Pancreas (tissue), 10 donors: ENCODE results near the gene NLRP11. TPM values are rescaled to one million over a fixed set of nuclear protein-coding genes. Genes with fewer than 3 reads are reported as not detected.

Source experiments
- ATAC-seq, 4 donors: fragments of 200-7000 bp; cut with Tn5 transposase; one replicate each; pipeline versions ENCODE4 v1.8.0 to v1.9.1; 2020; ENCODE audit warnings: mild to moderate bottlenecking in 4 of 4, moderate library complexity in 4 of 4
- DNase-seq, 6 donors: peaks; one replicate each; pipeline ENCODE4 v3.0.0-alpha.2; 2020
- FAIRE-seq: peaks from 2 replicates; lab custom pipeline; 2012; peaks lifted over from hg19 to GRCh38; lab: Jason Lieb, UNC
- H3K27ac ChIP-seq, 4 donors: fragments of 200-600 bp; sonication (generic); 1 replicate in 3 of 4; 2 replicates in 1 of 4; pipeline versions ENCODE4 v1.5.0 to v1.8.0; 2020
- H3K27me3 ChIP-seq, 4 donors: fragments of 200-600 bp; one replicate each; pipeline ENCODE4 v1.8.0; 2021
- H3K36me3 ChIP-seq, 3 donors: fragments of 200-600 bp; sonication (generic) in 1 of 3; one replicate each; pipeline versions ENCODE4 v1.5.0 to v1.8.0; 2020 to 2021
- H3K4me1 ChIP-seq, 3 donors: fragments of 200-600 bp; one replicate each; pipeline ENCODE4 v1.8.0; 2021
- H3K4me3 ChIP-seq, 4 donors: fragments of 200-600 bp; sonication (generic) in 2 of 4; one replicate each; pipeline versions ENCODE4 v1.5.0 to v1.8.0; 2020 to 2021
- H3K9me3 ChIP-seq, 4 donors: fragments of 200-600 bp; one replicate each; pipeline ENCODE4 v1.8.0; 2021
- WGBS, 2 donors: extraction: QIAGEN DNeasy Blood & Tissue Kit; methylation state at CpG; one replicate each; pipeline ENCODE4 v1.1.7; 2013; 5-methylcytosine and 5-hydroxymethylcytosine counted together
- intact Hi-C, 3 donors: fragments of 100-400 bp; cut with DNase I; formaldehyde crosslinking; loops; one replicate each; pipeline versions ENCODE4 v1.11.1 to v1.14.2; 2022
- polyA plus RNA-seq, 2 donors: library from polyadenylated mRNA; stranded (reverse); fragments of 200-250 nt; gene quantifications; one replicate each; pipeline ENCODE4 v1.2.3, GENCODE V29; 2013
- total RNA-seq, 6 donors: library from RNA; stranded (reverse); fragmentation: NEBNext Ultra II Directional in 4 of 6; extraction: Animal tissue kit (Norgen Biotek cat#: 25700) in 4 of 6; gene quantifications; one replicate each; pipeline versions ENCODE4 v1.2.1 to v1.2.4, GENCODE V29; 2021 to 2023
- TF ChIP-seq, protein P1 (sequence below), 4 donors: fragments of 200-600 bp; sonication (generic) in 3 of 4; IDR thresholded peaks; one replicate each; pipeline versions ENCODE4 v1.5.0 to v1.8.0; 2021; ENCODE audit warnings: antibody characterized with exemption in 4 of 4
- donor health status: healthy with polysubstance abuse.
- donor health status: DM: no; HTN: no; CAD: no; lungs with moderate emphysema.
- donor health status: DM: no; HTN: no; CAD: no.
- donor health status: control.
- donor health status: control.
- donor health status: Bipolar disorder and iron deficiency.
- donor health status: DM: yes; HTN: yes; CAD: no.
- donor health status: DM: no; HTN: no; CAD: no.
- donor health status: DM: no; HTN: no; CAD: no.
- donor health status: DM: yes; HTN: yes; CAD: no.

NLRP11 gene
- total RNA-seq = under 1 TPM in 5 of 6 donors, not detected in 1; 0.06 to 0.22 (median 0.14) TPM
- under 1 TPM; 0.04 to 0.09 TPM for polyA plus RNA-seq

DNA sequence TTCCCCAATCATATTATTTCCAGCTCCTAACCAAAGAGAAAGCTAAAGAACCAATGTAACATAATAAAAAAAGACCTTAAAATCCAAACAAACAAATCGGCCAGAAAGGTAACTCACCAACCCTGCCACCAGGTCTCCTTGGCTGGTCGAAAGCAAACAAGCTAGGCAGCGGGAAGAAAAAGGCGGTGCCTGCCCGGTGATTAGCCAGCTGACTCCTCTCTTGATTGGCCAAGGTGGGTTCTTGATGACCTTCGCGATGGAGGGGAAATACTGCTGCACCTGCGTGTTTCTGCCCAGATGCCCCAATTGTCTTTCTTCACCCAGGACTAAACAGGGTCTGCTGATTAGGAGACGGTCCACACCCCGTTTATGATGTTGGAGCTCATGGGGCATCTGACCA lies at the start of gene NLRP11:
TSS of gene NLRP11 (minus strand) at position 154 of the 400 bp plus-strand sequence. CDS start 13,825 bp downstream, outside the sequence.
- Histone ChIP-seq H3K9me3 (no peaks in the 10 kb centered on the region), H3K4me1 (no peaks in the 10 kb centered on the region), H3K27me3 (peaks cover 0 to 4% (median 2%) of the 10 kb centered on the region in 4 donors), H3K27ac (no peak within 1 kb of the TSS), H3K36me3 (no peaks in the 10 kb centered on the region), H3K4me3 (no peak within 1 kb of the TSS)
- 56 to 73% methylated on average over 10 of the region's 10 CpGs for WGBS, 2 donors
- DNase-seq (no peak), ATAC-seq (no peak), FAIRE-seq (no peak)
- TF ChIP-seq, protein P1, sequence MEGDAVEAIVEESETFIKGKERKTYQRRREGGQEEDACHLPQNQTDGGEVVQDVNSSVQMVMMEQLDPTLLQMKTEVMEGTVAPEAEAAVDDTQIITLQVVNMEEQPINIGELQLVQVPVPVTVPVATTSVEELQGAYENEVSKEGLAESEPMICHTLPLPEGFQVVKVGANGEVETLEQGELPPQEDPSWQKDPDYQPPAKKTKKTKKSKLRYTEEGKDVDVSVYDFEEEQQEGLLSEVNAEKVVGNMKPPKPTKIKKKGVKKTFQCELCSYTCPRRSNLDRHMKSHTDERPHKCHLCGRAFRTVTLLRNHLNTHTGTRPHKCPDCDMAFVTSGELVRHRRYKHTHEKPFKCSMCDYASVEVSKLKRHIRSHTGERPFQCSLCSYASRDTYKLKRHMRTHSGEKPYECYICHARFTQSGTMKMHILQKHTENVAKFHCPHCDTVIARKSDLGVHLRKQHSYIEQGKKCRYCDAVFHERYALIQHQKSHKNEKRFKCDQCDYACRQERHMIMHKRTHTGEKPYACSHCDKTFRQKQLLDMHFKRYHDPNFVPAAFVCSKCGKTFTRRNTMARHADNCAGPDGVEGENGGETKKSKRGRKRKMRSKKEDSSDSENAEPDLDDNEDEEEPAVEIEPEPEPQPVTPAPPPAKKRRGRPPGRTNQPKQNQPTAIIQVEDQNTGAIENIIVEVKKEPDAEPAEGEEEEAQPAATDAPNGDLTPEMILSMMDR (IDR thresholded peaks at IDR 0.05) = no peak
- intact Hi-C loops = no loop called here

DNA sequence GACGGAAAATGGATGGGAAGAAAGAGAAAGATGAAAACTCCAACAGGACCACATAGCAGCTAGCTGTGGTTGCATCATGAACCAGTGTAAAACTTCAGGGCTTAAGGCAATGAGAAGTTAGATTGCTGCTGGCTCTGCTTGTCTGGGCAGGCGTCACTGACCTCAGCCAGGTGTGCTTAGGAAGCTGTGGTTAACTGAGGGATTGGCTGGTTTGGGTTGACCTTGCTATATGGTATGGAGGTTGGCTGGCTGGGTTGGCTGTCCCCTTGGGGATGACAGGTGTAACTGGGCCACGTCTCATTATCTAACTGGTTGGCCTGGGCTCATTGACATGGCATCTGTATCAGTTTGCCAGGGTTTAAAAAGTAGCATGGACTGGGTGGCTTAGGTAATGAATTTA lies 45.4 kb upstream of the NLRP11 start:
- DNase-seq = no peak
- intact Hi-C loops = no loop called here
- H3K4me1 ChIP-seq = no peaks in the 10 kb centered on the region
- H3K9me3 ChIP-seq = no peaks in the 10 kb centered on the region
- TF ChIP-seq, protein P1 (IDR thresholded peaks at IDR 0.05) = no peak
- H3K4me3 ChIP-seq = no peak overlapping the region
- no peak for ATAC-seq
- 33 to 49% methylated on average over 3 of the region's 3 CpGs for WGBS, 2 donors
- no peak overlapping the region for H3K27ac ChIP-seq
- peaks cover 0 to 2% (median 0%) of the 10 kb centered on the region in 4 donors for H3K27me3 ChIP-seq
- no peaks in the 10 kb centered on the region for H3K36me3 ChIP-seq
- FAIRE-seq = no peak

DNA sequence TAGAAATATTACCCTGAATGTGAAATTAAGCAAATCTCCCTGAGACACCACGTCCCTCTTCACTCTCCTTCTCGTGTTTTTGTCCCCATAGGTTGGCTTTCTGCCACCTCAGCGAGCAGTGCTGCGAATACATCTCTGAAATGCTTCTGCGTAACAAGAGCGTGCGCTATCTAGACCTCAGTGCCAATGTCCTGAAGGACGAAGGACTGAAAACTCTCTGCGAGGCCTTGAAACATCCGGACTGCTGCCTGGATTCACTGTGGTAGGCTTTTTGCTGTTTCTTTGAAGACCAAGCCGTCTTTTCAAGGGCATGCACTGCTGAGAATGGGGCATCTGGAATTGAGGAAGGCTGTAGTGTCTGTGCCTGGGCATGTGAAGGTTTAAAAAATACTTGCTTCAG lies 38.9 kb upstream of the NLRP11 start:
- ATAC-seq = no peak
- 63 to 78% methylated on average over 11 of the region's 11 CpGs for WGBS, 2 donors
- TF ChIP-seq, protein P1 (IDR thresholded peaks at IDR 0.05) = no peak
- Histone ChIP-seq H3K4me3 (no peak overlapping the region), H3K4me1 (no peaks in the 10 kb centered on the region), H3K9me3 (no peaks in the 10 kb centered on the region), H3K27me3 (peaks cover 0 to 13% (median 0%) of the 10 kb centered on the region in 4 donors), H3K36me3 (no peaks in the 10 kb centered on the region), H3K27ac (no peak overlapping the region)
- FAIRE-seq = no peak
- DNase-seq = no peak
- intact Hi-C loops = no loop called here

DNA sequence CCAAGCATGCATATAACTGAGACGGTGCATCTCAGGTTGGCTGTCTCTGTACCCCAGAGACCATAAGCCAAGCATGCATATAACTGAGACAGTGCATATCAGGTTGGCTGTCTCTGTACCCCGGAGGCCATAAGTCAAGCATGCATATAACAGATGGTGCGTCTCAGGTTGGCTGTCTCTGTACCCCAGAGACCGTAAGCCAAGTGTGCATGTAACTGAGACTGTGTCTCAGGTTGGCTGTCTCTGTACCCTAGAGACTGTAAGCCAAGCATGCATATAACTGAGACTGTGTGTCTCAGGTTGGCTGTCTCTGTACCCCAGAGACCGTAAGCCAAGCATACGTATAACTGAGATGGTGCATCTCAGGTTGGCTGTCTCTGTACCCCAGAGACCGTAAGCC lies 35.3 kb upstream of the NLRP11 start:
- H3K27me3 ChIP-seq = peaks cover 0 to 16% (median 0%) of the 10 kb centered on the region in 4 donors
- H3K36me3 ChIP-seq = no peaks in the 10 kb centered on the region
- no peak for DNase-seq
- TF ChIP-seq, protein P1 (IDR thresholded peaks at IDR 0.05) = no peak
- H3K9me3 ChIP-seq = no peaks in the 10 kb centered on the region
- intact Hi-C loops = no loop called here
- ATAC-seq = no peak
- H3K27ac ChIP-seq = no peak overlapping the region
- no peaks in the 10 kb centered on the region for H3K4me1 ChIP-seq
- WGBS, 2 donors = 79 to 88% methylated on average over 7 of the region's 7 CpGs
- FAIRE-seq = no peak
- no peak overlapping the region for H3K4me3 ChIP-seq

DNA sequence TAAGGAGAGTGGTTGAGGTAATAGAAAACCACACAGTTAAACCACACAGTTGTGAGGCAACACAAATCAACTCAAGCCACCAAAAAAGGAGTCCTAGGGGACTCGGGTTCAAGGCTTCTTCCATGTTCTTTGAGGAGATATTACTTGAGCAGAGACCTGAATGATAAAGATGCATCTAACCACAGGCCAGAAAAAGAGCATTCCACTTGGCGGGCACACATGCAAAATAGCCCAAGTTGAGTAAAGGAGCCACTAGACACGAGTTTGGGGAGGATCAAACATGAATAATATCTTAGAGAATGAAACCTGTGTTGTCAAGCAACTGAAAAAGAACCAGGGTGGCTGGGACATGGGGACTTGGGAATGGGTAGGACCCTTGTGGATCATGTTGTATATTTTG lies 34.7 kb upstream of the NLRP11 start:
- 38 to 47% methylated on average over 3 of the region's 3 CpGs for WGBS, 2 donors
- Histone ChIP-seq H3K36me3 (no peaks in the 10 kb centered on the region), H3K4me3 (no peak overlapping the region), H3K4me1 (no peaks in the 10 kb centered on the region), H3K9me3 (no peaks in the 10 kb centered on the region), H3K27me3 (peaks cover 0 to 10% (median 0%) of the 10 kb centered on the region in 4 donors), H3K27ac (no peak overlapping the region)
- DNase-seq (no peak), ATAC-seq (no peak), FAIRE-seq (no peak)
- intact Hi-C loops = no loop called here
- TF ChIP-seq, protein P1 (IDR thresholded peaks at IDR 0.05) = no peak
